Measurements from ENCODE around the gene KIF3C. TPM values are rescaled to one million over a fixed set of nuclear protein-coding genes. Genes with fewer than 3 reads are reported as not detected.
"Not testable (repeated sequence)": the region's sequence is repeated elsewhere in the genome, so short reads cannot be mapped to it uniquely, and the experiment has no call there.

The KIF3C gene
- total RNA-seq, 1 experiment from 2014 or later: 55.7 TPM

DNA sequence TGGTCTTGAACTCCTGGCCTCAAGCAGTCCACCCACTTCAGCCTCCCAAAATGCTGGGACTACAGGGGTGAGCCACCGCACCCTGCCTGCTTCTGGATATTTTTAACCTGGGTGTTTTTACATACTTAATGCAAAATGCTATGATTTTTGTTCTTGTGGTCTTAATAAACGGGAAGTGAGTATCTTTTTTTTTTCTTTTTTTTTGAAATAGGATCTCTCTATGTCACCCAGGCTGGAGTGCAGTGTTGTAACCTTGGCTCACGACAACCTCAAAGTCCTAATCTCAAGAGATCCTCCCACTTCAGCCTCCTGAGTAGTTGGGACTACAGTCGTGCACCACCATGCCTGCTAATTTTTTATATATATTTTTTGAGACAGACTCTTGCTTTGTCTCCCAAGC, 84.8 kb downstream of the KIF3C start:
- ATAC-seq (no peak), DNase-seq (ENCODE audit: low read depth, low spot score) (no peak)
- Histone ChIP-seq H3K27ac (ENCODE audit: low read length) (no peak overlapping the region), H3K9me3 (ENCODE audit: control insufficient read depth, insufficient read depth, low read depth, low read length) (no peaks in the 10 kb centered on the region), H3K4me1 (ENCODE audit: control insufficient read depth, insufficient read depth, low read length) (no peaks in the 10 kb centered on the region), H3K27me3 (ENCODE audit: control insufficient read depth, insufficient read depth, low read length) (no peaks in the 10 kb centered on the region), H3K36me3 (ENCODE audit: control insufficient read depth, insufficient read depth, low read length) (no peaks in the 10 kb centered on the region), H3K4me3 (ENCODE audit: low read depth in 2 of 2, low read length in 2 of 2) (no peak overlapping the region)
- in situ Hi-C loops (cut with HindIII; ENCODE audit: low pct_unique_long_range_greater_than_20kb, low sequenced_read_pairs) (no loop called here), intact Hi-C loops (cut with micrococcal nuclease; ENCODE audit: unreplicated experiment) (no loop called here)
- no peak for TF ChIP-seq REST (IDR thresholded peaks at IDR 0.05; ENCODE audit: insufficient read depth in 1 of 2, low read depth in 2 of 2, low read length in 1 of 2)
- TF ChIP-seq SIN3A (IDR thresholded peaks at IDR 0.05; ENCODE audit: borderline replicate concordance, insufficient read depth, low read depth, low read length): no peak
- no peak for TF ChIP-seq POLR2AphosphoS5 (IDR thresholded peaks at IDR 0.05; ENCODE audit: low read depth, low read length)
- no TSS peak for BruUV-seq (replicated peaks)
- CTCF ChIA-PET: no interaction called here
- POLR2A ChIA-PET: no interaction called here

DNA sequence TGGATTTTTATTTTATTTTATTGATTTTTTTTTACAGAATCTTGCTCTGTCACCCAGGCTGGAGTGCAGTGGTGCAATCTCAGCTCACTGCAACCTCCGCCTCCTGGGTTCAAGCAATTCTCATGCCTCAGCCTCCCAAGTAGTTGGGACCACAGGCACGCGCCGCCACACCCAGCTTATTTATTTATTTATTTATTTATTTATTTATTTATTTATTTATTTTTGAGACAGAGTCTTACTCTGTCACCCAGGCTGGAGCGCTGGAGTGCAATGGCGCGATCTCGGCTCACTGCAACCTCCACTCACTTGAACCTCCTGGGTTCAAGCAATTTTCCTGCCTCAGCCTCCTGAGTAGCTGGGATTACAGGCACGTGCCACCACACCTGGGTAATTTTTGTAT, 86.0 kb downstream of the KIF3C start:
- CTCF ChIA-PET, POLR2A ChIA-PET, ATAC-seq: not testable (repeated sequence)

GRCh38 chr2:25895610-25896009, 86.7 kb downstream of the KIF3C start:
- Histone ChIP-seq H3K9me3 (ENCODE audit: control insufficient read depth, insufficient read depth, low read depth, low read length) (no peaks in the 10 kb centered on the region), H3K27me3 (ENCODE audit: control insufficient read depth, insufficient read depth, low read length) (no peaks in the 10 kb centered on the region), H3K36me3 (ENCODE audit: control insufficient read depth, insufficient read depth, low read length) (no peaks in the 10 kb centered on the region), H3K4me3 (ENCODE audit: low read depth in 2 of 2, low read length in 2 of 2) (no peak overlapping the region), H3K27ac (ENCODE audit: low read length) (no peak overlapping the region), H3K4me1 (ENCODE audit: control insufficient read depth, insufficient read depth, low read length) (no peaks in the 10 kb centered on the region)
- ATAC-seq: no peak
- no peak for TF ChIP-seq POLR2AphosphoS5 (IDR thresholded peaks at IDR 0.05; ENCODE audit: low read depth, low read length)
- TF ChIP-seq, protein P1, sequence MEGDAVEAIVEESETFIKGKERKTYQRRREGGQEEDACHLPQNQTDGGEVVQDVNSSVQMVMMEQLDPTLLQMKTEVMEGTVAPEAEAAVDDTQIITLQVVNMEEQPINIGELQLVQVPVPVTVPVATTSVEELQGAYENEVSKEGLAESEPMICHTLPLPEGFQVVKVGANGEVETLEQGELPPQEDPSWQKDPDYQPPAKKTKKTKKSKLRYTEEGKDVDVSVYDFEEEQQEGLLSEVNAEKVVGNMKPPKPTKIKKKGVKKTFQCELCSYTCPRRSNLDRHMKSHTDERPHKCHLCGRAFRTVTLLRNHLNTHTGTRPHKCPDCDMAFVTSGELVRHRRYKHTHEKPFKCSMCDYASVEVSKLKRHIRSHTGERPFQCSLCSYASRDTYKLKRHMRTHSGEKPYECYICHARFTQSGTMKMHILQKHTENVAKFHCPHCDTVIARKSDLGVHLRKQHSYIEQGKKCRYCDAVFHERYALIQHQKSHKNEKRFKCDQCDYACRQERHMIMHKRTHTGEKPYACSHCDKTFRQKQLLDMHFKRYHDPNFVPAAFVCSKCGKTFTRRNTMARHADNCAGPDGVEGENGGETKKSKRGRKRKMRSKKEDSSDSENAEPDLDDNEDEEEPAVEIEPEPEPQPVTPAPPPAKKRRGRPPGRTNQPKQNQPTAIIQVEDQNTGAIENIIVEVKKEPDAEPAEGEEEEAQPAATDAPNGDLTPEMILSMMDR (IDR thresholded peaks at IDR 0.05): no peak
- TF ChIP-seq TCF7L2 (IDR thresholded peaks at IDR 0.05; ENCODE audit: low read depth, low read length): no peak
- TF ChIP-seq SIN3A (IDR thresholded peaks at IDR 0.05; ENCODE audit: borderline replicate concordance, insufficient read depth, low read depth, low read length): no peak
- TF ChIP-seq REST (IDR thresholded peaks at IDR 0.05; ENCODE audit: insufficient read depth in 1 of 2, low read depth in 2 of 2, low read length in 1 of 2): no peak
- ChIA-PET CTCF (interaction anchor here (0.7 kb wide), 1 partner anchor 254 kb away, joined by 4 read pairs; no protein-coding TSS in a partner anchor), POLR2A (interaction anchor here (0.6 kb wide), 1 partner anchor 13 kb away, joined by 4 read pairs; no protein-coding TSS in a partner anchor)
- intact Hi-C loops (cut with micrococcal nuclease; ENCODE audit: unreplicated experiment): no loop called here
- in situ Hi-C loops (cut with HindIII; ENCODE audit: low pct_unique_long_range_greater_than_20kb, low sequenced_read_pairs): no loop called here
- no TSS peak for BruUV-seq (replicated peaks)
- no peak for DNase-seq (ENCODE audit: low read depth, low spot score)

More for the DNA sequence above, 86.0 kb downstream of the KIF3C start:
- H3K9me3 ChIP-seq (ENCODE audit: control insufficient read depth, insufficient read depth, low read depth, low read length); H3K27me3 ChIP-seq (ENCODE audit: control insufficient read depth, insufficient read depth, low read length); in situ Hi-C loops (cut with HindIII; ENCODE audit: low pct_unique_long_range_greater_than_20kb, low sequenced_read_pairs); H3K27ac ChIP-seq (ENCODE audit: low read length); intact Hi-C loops (cut with micrococcal nuclease; ENCODE audit: unreplicated experiment); DNase-seq (ENCODE audit: low read depth, low spot score); H3K36me3 ChIP-seq (ENCODE audit: control insufficient read depth, insufficient read depth, low read length); H3K4me1 ChIP-seq (ENCODE audit: control insufficient read depth, insufficient read depth, low read length); H3K4me3 ChIP-seq (ENCODE audit: low read depth in 2 of 2, low read length in 2 of 2); BruUV-seq (replicated peaks): not testable (repeated sequence)

All from Panc1 (cell line).